Cardiac fibroblast (primary cell): Measurements from ENCODE around the gene MFSD11.
"Not testable (repeated sequence)": the region's sequence is repeated elsewhere in the genome, so short reads cannot be mapped to it uniquely, and the experiment has no call there.

ENCODE experiments used
- DNase-seq, 2 donors: peaks; one replicate each; pipeline versions ENCODE4 v3.0.0 to v3.0.0-alpha.2; 2010; ENCODE audit warnings: low read depth in 2 of 2
- H3K4me3 ChIP-seq, 2 donors: replicated peaks in 1 of 2; 1 replicate in 1 of 2; 2 replicates in 1 of 2; pipeline ENCODE4 v1.5.1; 2011; ENCODE audit warnings: low read depth in 2 of 2, low read length in 2 of 2, mild to moderate bottlenecking in 2 of 2, moderate library complexity in 1 of 2
- CTCF ChIP-seq: IDR thresholded peaks from one replicate; pipeline ENCODE4 v1.5.1; 2011; ENCODE audit warnings: low read depth, mild to moderate bottlenecking, low read length, inconsistent platforms

The MFSD11 gene

GRCh38 chr17:76696763-76697701 is 40.9 kb upstream of the MFSD11 start:
- DNase-seq = peak; percentile 70 to 96
- no peak overlapping the region for H3K4me3 ChIP-seq
- no peak for TF ChIP-seq CTCF

- no peak for TF ChIP-seq CTCF
- DNase-seq = peak; percentile 48 to 67
- no peak overlapping the region for H3K4me3 ChIP-seq
Observed at GRCh38 chr17:76697702-76698465, 40.0 kb upstream of the MFSD11 start.

- DNase-seq = peak in 1 of 2 donors; percentile 45
- not testable (repeated sequence) for H3K4me3 ChIP-seq
Observed at GRCh38 chr17:76698466-76698977, 39.4 kb upstream of the MFSD11 start.

GRCh38 chr17:76700270-76700616 is 37.7 kb upstream of the MFSD11 start:
- peak overlapping the region in 1 of 2 donors; percentile 3 for H3K4me3 ChIP-seq
- TF ChIP-seq CTCF = no peak
- no peak for DNase-seq

GRCh38 chr17:76700617-76701470 is 37.1 kb upstream of the MFSD11 start:
- DNase-seq = peak; percentile 77 to 92
- H3K4me3 ChIP-seq = peak overlapping the region in 1 of 2 donors; percentile 43
- no peak for TF ChIP-seq CTCF

GRCh38 chr17:76701471-76701967 is 36.4 kb upstream of the MFSD11 start:
- DNase-seq = no peak
- peak overlapping the region in 1 of 2 donors; percentile 43 for H3K4me3 ChIP-seq
- no peak for TF ChIP-seq CTCF
